ENCODE data around the gene SPTLC2.
"Not testable (repeated sequence)": the region's sequence is repeated elsewhere in the genome, so short reads cannot be mapped to it uniquely, and the experiment has no call there.

SPTLC2 gene, protein sequence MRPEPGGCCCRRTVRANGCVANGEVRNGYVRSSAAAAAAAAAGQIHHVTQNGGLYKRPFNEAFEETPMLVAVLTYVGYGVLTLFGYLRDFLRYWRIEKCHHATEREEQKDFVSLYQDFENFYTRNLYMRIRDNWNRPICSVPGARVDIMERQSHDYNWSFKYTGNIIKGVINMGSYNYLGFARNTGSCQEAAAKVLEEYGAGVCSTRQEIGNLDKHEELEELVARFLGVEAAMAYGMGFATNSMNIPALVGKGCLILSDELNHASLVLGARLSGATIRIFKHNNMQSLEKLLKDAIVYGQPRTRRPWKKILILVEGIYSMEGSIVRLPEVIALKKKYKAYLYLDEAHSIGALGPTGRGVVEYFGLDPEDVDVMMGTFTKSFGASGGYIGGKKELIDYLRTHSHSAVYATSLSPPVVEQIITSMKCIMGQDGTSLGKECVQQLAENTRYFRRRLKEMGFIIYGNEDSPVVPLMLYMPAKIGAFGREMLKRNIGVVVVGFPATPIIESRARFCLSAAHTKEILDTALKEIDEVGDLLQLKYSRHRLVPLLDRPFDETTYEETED

DNA sequence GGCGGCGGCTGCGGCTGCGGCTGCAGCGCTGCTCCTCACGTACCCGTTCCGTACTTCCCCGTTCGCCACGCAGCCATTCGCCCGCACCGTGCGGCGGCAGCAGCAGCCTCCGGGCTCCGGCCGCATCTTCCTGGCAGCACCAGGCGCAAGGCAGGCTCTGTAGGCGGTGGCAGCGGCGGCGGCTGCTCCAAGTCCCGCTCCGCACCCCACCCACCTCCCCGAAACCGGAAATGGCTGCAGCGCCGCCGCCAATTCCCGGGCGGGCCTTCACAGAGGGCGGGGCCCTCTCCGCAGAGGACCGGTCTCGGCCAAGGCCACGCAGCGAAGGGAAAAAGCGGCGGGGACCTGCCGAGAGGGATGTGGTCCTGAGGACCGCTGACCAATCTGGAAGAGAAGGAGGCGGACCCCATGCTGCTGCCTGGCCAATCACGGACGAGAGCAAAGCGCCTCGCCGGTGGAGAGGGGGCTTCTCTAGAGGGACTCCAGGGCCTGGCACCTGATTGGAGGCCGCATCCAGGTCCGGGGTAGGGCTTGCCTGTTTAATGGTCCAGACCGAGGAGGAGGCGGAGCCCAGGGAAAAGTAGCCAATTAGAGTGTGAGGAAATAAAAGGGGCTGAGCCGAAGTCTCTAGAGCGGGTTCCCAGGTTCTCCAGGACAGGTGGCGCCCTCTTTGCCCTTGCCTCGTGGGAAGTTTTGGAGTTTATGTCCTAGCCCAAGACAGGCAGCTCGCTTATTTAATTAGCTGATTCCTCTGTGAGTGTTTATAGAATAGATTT is at the start of gene SPTLC2:
Gene SPTLC2, minus strand, starts transcription at position 184 of the 776 bp plus-strand sequence. Its CDS starts 58 bp downstream, at position 126.
- DNase-seq (ENCODE audit: low read depth in 3 of 3): peak; percentile 91 to 97 (median 93)

DNA sequence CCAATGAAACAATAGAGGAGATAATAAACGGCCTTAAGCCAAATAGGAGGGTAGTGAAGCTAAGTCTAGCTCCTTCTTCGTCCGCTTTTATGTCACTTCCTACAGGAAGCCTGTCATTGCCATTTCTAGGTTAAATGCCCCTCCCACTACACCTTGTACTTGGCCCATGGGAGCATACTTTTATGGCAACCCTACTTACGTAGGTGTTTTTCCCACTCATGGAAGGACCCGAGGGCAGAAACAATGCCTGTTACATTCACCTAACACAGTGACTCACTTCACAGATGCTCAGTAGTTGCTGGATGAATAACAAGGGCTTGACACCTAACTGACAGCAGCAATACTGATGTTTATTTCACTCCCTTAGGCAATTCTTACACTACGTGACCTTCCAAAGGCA is 46.9 kb upstream of the SPTLC2 start:
- DNase-seq (ENCODE audit: low read depth in 3 of 3): no peak

DNA sequence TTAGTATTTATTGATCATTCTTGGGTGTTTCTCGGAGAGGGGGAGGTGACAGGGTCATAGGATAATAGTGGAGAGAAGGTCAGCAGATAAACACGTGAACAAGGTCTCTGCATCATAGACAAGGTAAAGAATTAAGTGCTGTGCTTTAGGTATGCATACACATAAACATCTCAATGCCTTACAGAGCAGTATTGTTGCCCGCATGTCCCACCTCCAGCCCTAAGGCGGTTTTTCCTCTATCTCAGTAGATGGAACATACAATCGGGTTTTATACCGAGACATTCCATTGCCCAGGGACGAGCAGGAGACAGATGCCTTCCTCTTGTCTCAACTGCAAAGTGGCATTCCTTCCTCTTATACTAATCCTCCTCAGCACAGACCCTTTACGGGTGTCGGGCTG is 45.1 kb upstream of the SPTLC2 start:
- DNase-seq (ENCODE audit: low read depth in 3 of 3): not testable (repeated sequence)

DNA sequence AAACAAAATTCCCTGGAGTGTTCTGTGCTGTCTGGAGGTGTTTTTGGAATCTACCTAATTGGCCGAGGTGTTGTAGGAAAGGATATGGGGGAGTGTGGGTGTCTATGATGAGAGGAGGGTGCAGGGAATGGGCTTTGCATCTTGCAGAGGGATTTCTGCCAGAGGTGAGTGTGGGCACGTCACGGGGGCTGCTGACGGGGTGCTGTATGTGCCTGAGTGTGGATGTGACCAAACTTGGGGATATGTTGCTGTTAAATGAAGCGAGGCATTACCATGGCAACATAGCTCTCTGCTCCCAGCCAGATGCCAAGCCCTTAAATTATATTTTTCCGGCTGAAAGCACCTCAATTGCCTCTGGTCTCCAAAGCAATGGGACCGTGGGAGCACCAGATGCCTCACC is 44.3 kb upstream of the SPTLC2 start:
- no peak for DNase-seq (ENCODE audit: low read depth in 3 of 3)

DNA sequence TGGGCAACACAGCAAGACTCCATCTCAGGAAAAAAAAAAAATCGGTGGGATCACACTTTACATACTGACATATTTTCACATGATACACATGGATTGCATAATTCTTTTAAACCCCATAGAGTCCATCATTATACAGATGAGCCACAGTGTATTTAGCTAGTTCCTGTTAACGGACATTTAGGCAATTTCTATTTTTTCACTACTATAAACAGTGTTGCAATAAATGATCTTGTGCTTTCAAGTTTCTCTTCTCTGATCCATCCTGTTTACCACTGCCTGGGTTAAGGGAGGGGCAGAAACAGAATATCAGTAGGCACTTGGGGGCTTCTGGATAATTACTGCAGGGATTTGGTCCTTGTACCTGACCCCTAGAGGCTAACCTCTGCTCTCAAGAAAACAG is 43.4 kb upstream of the SPTLC2 start:
- DNase-seq (ENCODE audit: low read depth in 3 of 3): no peak

DNA sequence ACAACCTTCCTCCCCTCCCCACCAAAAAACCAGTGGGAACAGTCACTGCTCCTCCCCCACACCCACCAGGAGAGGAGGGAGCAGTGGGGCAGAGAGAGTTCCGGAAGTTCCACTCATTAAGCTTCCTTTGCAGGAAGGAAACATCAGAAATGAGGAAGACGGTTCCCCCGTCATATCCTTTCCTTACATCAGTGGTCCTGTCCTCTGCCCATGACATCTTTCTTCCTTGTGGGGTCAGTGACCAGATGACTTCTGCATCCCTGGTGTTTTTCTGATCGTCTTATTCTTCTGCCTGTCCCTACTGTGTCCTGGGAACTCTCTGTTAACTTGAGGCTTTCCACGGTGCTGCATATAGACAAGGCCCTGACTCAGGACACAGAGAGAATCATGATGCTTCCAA is 40.8 kb upstream of the SPTLC2 start:
- no peak for DNase-seq (ENCODE audit: low read depth in 3 of 3)

DNA sequence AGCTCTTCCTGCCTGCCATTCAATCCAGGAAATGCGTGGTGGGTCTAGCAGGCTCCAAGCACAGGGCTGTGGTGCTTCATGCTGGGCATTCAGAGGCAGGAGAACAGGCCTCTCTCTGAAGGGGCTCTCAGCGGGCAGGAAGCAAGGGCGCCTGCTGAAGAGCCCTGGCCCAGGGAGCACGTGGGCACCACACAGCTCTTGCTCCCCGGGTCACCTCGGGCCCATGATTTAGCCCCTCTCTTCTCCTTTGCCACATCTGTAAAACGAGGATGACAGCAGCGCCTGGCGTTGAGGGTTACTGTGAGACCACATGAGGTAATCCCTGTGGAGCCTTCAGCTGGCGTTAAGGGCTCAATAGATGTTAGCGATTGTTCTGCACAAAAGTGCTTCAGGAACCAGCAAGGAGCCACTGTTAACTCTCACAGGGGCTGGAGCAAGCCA is 37.6 kb upstream of the SPTLC2 start:
- no peak for DNase-seq (ENCODE audit: low read depth in 3 of 3)

DNA sequence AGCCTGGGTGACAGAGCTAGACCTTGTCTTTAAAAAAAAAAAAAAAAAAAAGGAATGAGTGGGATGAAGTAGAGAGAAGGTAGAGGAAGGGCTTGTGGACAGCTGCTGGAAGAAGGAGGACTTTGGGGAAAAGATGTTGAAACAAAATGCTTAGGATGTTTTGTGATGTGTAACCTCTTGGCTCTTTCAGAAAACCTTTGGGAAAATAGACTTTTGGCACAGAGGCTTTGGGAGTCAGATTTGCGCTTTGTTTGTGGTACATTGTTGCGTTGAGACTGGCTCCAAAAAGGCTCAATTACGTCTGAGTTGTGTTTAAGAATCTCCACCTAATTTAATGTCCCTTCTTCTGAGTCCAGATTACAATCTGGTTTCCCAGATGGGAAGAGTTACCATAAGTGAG is 32.9 kb upstream of the SPTLC2 start:
- DNase-seq (ENCODE audit: low read depth in 3 of 3): no peak

DNA sequence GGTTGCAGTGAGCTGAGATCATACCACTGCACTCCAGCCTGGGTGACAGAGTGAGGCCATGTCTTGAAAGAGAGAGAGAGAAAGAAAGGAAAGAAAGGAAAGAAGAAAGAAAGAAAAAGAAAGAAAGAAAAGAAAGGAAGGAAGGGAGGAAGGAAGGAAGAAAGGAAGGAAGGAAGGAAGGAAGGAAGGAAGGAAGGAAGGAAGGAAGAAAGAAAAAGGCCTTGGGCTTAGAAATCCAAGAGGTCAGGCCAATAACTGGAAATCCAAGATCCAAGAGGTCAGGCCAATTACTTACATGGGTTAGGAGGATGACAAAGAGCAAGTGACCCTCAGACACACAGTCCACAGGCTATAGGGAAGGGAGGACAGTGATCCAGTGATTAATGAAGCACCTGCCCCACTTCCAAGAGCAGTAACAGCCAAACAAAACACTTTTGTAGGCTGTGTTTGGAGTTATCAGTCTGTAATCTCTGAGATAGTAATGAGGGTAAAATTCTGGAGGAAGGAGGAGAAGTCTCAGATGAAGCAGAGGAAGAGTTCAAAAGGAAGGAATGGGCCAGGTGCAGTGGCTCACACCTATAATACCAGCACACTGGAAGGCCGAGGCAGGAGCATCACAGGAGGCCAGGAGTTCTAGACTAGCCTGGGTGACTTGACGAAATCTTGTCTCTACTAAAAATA is 32.2 kb upstream of the SPTLC2 start:
- no peak for DNase-seq (ENCODE audit: low read depth in 3 of 3)

DNA sequence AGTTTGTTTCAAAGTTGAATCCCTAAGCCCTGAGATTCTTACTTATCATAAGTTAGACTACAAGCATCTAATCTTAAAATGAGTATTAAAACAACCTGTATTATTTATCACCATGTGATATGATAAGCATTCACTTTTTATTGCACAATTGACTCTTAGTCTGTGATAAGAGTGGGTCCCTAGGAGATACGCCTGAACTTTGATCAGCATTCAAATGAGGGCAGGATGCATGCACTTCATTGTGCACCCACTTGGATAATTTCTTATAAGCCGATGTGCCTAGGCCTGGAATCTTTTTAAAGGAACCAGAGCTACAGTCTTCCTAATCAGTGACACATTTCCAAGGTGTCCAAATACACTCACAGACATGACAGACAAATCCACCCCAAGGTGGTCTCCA is 31.4 kb upstream of the SPTLC2 start:
- no peak for DNase-seq (ENCODE audit: low read depth in 3 of 3)

DNA sequence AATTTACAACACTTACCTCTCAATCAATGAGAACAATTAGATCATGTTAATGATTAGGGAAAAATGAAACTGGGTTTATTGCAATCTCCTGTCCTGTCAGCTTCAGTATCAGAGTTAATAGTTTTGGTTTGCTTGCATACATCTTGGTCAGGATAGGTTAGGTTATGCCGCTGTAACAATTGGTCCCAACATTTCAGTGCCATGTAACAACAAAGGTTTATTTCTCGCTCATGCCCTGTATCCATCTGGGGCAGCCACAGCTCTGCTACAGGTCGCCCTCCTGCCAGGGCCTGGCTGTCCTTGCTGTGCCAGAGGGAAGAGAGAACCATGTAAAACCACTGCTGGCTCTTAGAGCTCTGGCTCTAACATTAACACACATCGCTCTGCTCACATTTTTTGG is 30.5 kb upstream of the SPTLC2 start:
- DNase-seq (ENCODE audit: low read depth in 3 of 3): no peak

DNA sequence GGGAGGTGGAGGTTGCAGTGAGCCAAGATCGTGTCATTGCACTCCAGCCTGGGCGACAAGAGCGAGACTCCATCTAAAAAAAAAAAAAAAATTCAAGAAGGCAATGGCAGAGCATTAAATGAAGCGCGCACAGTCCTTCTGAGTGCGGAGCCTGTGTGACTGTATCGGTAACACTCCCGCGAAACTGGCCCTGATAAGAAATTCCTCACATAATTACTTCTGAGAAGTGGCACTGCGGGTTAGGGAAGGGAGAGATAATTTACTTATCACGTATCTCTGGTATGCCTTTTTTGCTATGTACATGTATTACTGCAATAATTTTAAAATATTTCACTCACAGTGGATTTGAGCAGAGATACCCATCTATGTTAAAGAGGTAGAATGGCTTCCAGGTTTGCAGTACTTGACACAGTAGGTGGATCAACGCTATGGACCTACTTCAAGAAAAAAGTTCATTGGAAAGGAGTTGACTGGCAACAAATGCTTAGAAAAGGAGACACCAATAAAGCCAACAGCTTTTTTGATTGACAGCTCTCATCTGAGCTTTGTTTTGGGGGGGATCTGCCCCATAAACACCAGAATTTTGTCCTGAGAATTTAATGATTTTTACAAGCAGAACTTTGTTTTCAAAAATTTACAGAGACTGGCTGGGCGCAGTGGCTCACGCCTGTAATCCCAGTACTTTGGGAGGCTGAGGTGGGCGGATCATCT is 29.2 kb upstream of the SPTLC2 start:
- no peak for DNase-seq (ENCODE audit: low read depth in 3 of 3)

DNA sequence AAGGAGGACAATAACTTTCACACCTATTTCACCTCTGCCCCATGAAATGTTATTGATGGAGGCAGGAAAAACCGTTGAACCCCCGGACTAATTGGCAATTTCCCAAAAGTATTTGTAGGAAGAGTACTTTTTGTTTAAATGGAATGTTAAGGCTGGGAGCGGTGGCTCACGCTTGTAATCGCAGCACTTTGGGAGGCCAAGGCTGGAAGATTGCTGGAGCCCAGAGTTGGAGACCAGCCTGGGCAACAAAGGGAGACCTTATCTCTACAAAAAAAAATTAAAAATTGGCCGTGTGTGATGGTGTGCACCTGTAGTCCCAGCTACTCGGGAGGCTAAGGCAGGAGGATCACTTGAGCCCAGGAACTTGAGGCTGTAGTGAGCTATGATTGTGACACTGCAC is 26.0 kb upstream of the SPTLC2 start:
- DNase-seq (ENCODE audit: low read depth in 3 of 3): no peak

DNA sequence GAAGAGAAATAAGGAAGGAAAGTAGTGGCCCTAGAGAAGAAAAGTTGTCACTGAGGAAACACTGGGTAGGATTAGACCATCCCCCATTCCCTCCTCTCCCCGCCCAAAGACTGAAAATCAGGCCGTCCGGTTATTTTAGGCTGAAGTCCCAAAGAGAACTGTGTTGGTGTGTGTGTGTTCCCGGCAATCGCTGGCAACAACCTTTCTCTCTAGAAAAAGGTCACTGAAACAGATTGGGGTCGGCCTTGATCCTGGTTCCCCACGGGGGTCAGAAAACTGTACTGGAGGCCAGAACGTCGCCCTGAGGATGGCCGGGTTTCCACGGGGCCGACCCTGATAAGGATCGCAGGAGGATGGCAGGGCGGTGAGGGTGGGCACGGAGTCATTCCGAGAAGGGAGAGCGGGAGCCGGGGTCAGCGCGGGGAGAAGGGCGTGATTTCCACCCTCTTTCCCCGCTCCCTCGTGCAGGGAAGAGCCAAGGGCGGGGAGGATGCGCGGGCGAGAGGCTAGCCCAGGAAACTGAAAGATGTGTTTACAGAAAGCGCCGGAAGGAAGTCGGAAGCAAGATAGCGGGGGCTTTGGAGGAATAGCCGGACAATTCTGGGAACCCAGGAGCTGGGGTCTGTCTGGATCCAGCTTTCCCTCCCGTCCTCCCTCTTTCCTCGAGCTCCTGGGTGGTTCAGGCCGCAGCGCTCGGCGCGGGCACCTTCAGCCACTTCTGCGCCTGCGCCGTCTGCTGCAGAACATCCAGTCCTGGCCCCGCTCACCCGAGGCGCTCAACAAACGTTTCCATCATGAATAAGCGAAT is 25.3 kb upstream of the SPTLC2 start:
- peak; percentile 37 to 58 (median 56) for DNase-seq (ENCODE audit: low read depth in 3 of 3)

DNA sequence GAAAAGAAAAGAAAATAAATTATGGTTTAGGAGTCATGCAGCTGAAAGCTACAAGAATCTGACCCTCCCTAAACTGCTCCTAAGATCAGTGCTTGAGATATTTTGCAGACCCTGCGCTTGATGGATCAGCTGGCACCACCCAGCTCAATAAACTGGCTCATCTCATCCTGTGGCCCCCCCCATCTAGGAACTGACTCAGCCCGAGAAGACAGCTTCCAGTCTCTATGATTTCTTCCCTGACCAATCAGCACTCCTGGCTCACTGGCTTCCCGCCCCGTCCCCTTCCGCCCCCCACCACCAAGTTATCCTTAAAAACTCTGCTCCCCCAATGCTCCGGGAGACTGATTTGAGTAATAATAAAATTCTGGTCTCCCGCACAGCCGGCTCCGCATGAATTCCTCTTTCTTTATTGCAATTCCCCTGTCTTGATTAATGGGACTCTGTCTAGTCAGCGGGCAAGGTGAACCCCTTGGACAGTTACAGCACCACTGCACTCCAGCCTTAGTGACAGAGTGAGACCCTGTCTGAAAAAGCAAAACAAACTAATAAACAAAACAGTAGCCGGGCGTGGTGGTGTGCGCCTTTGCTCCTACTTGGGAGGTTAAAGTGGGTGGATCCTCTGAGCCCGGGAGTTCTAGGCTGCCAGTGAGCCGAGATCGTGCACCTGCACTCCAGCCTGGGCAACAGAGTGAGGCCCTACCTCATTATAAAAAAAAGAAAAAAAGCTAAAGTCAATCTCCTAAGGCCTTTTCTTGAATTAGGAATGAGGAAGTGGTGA is 24.5 kb upstream of the SPTLC2 start:
- no peak for DNase-seq (ENCODE audit: low read depth in 3 of 3)

DNA sequence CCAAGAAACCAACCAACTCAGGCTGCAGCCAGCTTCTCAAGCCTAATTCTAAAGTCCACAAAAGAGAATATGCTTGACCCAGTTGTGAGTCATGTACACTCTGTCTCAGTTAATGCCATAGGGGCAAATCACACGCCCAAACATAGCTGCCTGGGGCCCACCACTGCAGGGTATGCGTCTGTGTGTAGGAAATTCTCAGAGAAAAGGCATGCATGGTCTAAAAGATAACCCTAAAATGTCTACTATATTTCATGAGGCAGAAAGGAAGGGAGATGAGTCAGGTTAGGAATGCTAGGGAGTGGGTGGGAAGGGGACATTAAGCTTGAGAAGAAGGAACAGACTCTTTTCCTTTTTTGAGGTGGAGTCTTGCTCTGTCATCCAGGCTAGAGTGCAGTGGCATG is 22.3 kb upstream of the SPTLC2 start:
- no peak for DNase-seq (ENCODE audit: low read depth in 3 of 3)

DNA sequence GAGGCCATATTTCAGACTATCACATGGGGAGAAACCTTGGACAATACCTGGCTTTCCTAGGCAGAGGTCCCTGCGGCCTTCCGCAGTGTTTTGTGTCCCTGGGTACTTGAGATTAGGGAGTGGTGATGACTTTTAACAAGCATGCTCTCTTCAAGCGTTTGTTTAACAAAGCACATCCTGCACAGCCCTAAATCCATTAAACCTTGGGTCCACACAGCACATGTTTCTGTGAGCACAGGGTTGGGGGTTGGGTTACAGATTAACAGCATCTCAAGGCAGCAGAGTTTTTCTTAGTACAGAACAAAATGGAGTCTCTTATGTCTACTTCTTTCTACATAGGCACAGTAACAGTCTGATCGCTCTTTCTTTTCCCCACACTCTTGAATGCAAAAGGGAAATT is 19.4 kb upstream of the SPTLC2 start:
- DNase-seq (ENCODE audit: low read depth in 3 of 3): not testable (repeated sequence)

DNA sequence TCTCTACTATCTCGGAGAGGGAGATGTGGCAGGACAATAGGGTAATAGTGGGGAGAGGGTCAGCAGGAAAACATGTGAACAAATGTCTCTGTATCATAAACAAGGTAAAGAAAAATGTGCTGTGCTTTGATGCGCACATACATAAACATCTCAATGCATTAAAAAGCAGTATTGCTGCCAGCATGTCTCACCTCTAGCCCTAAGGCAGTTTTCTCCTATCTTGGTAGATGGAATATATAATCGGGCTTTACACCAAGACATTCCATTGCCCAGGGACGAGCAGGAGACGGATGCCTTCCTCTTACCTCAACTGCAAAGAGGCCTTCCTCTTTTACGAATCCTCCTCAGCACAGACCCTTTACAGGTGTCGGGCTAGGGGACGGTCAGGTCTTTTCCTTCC is 19.0 kb upstream of the SPTLC2 start:
- DNase-seq (ENCODE audit: low read depth in 3 of 3): not testable (repeated sequence)

DNA sequence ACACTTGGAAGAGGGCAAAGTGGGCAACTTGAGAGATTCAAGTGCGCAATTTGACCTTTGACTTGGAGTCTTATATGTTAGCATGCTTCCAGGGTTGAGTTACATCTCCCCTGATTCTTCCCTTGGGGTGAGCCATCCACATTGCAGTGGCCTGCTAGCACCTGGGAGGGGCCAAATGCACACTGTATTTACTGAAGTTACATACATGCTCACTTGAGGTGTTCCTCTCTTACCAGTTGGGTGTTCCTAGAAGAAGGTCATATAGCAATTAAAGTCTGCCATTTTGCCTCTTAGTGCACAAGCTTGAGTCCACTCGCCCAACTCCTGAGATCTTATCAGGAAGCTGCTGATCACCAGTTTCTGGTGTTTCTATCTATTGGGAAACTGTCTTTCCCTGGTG is 13.7 kb upstream of the SPTLC2 start:
- DNase-seq (ENCODE audit: low read depth in 3 of 3): no peak

DNA sequence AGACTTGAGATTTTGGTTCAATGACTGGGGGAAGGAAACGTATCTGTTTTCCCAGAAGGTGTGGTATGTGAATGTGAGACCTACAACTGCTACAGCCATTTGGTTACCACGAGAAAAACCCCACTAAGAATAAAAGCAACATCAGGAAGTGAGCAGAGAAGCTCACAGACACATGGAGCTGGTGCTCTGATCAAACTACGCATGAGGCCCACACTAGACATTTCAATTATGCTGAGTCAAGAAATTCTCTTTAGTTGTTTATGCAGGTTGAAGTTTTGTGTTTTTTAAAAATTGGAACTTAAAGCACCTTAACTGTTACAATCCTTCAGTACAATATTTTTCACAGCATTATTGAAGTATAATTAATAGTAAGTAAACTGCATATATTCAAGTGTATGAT is 8.9 kb upstream of the SPTLC2 start:
- no peak for DNase-seq (ENCODE audit: low read depth in 3 of 3)
